Liver (tissue), 3 donors: Measurements from ENCODE around the gene SLC4A3.

Experiments used
- EGR1 ChIP-seq, 2 donors: IDR thresholded peaks; 2 replicates each; pipeline ENCODE4 v1.6.1; 2016 to 2018; ENCODE audit warnings: antibody characterized with exemption in 2 of 2, low read depth in 2 of 2
- GABPA ChIP-seq, 2 donors: IDR thresholded peaks in 1 of 2; conservative IDR thresholded peaks in 1 of 2; 2 replicates each; pipeline ENCODE4 v1.6.1; 2016; ENCODE audit warnings: antibody characterized with exemption in 2 of 2, mild to moderate bottlenecking in 1 of 2, moderate library complexity in 1 of 2
- JUND ChIP-seq, 2 donors: IDR thresholded peaks; 2 replicates each; pipeline ENCODE4 v1.6.1; 2016; ENCODE audit warnings: antibody characterized with exemption in 2 of 2
- NR2F2 ChIP-seq: IDR thresholded peaks from 2 replicates; pipeline ENCODE4 v1.6.1; 2016; ENCODE audit warnings: antibody characterized with exemption
- RAD21 ChIP-seq, 2 donors: IDR thresholded peaks; 2 replicates each; pipeline ENCODE4 v1.6.1; 2016; ENCODE audit warnings: antibody characterized with exemption in 2 of 2, mild to moderate bottlenecking in 2 of 2
- YY1 ChIP-seq: IDR thresholded peaks from 2 replicates; pipeline ENCODE4 v1.6.1; 2016; ENCODE audit warnings: antibody characterized with exemption, mild to moderate bottlenecking
- TF ChIP-seq, protein P1 (sequence below): fragments of 150-350 bp; IDR thresholded peaks from 2 replicates; pipeline ENCODE4 v1.5.1; 2017; ENCODE audit warnings: improper control_type of control experiment, low read depth, low read length; ENCODE audit not compliant: missing input control
- TF ChIP-seq, protein P2 (sequence below): IDR thresholded peaks from 2 replicates; pipeline ENCODE4 v1.6.1; 2016; ENCODE audit warnings: antibody characterized with exemption
- TF ChIP-seq, protein P3 (sequence below): IDR thresholded peaks from 2 replicates; pipeline ENCODE4 v1.6.1; 2016; ENCODE audit warnings: antibody characterized with exemption, mild to moderate bottlenecking
- TF ChIP-seq, protein P4 (sequence below): IDR thresholded peaks from 2 replicates; pipeline ENCODE4 v1.6.1; 2016; ENCODE audit warnings: antibody characterized with exemption
- donor health status: healthy.
- donor health status: healthy.

DNA sequence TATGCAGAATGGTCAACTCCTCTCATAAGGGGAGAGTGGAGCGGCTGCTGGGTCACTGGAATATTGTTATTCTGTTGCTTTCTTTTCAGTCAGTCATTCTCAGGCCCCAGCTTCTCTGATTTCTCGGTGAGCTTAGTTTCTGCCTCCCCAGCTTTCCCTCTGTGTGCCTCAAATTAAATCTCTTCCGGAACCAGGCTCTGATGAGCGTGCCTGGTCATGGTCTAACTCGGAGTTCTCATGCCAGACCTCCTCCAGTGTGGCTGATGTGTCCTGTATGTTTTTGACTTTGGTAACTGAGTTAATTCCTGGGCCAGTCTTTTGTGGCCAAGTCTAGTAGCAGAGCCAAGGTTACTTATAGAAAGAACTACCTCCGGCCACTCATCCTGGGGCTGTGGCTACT is 34.7 kb upstream of the SLC4A3 start:
- TF ChIP-seq EGR1 (IDR thresholded peaks at IDR 0.05; ENCODE audit: low read depth in 2 of 2) (no peak), RAD21 (IDR thresholded peaks at IDR 0.05) (no peak), JUND (IDR thresholded peaks at IDR 0.05) (no peak), NR2F2 (no peak), GABPA (IDR thresholded peaks at IDR 0.05 in 1 of 2, conservative IDR thresholded peaks at IDR 0.05 in 1 of 2) (no peak), YY1 (no peak)
- TF ChIP-seq, protein P1, sequence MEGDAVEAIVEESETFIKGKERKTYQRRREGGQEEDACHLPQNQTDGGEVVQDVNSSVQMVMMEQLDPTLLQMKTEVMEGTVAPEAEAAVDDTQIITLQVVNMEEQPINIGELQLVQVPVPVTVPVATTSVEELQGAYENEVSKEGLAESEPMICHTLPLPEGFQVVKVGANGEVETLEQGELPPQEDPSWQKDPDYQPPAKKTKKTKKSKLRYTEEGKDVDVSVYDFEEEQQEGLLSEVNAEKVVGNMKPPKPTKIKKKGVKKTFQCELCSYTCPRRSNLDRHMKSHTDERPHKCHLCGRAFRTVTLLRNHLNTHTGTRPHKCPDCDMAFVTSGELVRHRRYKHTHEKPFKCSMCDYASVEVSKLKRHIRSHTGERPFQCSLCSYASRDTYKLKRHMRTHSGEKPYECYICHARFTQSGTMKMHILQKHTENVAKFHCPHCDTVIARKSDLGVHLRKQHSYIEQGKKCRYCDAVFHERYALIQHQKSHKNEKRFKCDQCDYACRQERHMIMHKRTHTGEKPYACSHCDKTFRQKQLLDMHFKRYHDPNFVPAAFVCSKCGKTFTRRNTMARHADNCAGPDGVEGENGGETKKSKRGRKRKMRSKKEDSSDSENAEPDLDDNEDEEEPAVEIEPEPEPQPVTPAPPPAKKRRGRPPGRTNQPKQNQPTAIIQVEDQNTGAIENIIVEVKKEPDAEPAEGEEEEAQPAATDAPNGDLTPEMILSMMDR: no peak
- TF ChIP-seq, protein P2, sequence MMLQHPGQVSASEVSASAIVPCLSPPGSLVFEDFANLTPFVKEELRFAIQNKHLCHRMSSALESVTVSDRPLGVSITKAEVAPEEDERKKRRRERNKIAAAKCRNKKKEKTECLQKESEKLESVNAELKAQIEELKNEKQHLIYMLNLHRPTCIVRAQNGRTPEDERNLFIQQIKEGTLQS: no peak
- TF ChIP-seq, protein P3, sequence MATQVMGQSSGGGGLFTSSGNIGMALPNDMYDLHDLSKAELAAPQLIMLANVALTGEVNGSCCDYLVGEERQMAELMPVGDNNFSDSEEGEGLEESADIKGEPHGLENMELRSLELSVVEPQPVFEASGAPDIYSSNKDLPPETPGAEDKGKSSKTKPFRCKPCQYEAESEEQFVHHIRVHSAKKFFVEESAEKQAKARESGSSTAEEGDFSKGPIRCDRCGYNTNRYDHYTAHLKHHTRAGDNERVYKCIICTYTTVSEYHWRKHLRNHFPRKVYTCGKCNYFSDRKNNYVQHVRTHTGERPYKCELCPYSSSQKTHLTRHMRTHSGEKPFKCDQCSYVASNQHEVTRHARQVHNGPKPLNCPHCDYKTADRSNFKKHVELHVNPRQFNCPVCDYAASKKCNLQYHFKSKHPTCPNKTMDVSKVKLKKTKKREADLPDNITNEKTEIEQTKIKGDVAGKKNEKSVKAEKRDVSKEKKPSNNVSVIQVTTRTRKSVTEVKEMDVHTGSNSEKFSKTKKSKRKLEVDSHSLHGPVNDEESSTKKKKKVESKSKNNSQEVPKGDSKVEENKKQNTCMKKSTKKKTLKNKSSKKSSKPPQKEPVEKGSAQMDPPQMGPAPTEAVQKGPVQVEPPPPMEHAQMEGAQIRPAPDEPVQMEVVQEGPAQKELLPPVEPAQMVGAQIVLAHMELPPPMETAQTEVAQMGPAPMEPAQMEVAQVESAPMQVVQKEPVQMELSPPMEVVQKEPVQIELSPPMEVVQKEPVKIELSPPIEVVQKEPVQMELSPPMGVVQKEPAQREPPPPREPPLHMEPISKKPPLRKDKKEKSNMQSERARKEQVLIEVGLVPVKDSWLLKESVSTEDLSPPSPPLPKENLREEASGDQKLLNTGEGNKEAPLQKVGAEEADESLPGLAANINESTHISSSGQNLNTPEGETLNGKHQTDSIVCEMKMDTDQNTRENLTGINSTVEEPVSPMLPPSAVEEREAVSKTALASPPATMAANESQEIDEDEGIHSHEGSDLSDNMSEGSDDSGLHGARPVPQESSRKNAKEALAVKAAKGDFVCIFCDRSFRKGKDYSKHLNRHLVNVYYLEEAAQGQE: no peak
- TF ChIP-seq, protein P4, sequence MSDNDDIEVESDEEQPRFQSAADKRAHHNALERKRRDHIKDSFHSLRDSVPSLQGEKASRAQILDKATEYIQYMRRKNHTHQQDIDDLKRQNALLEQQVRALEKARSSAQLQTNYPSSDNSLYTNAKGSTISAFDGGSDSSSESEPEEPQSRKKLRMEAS: no peak
